HCT116 (cell line): ENCODE measurements around the gene NFASC. TPM values are rescaled to one million over a fixed set of nuclear protein-coding genes. Genes with fewer than 3 reads are reported as not detected.

ENCODE experiments used
- ATAC-seq: fragments of 200-7000 bp; cut with Tn5 transposase; 2 replicates; pipeline ENCODE4 v1.9.1; 2020; ENCODE audit warnings: mild to moderate bottlenecking, moderate library complexity
- BruUV-seq: library from RNA; stranded (reverse); fragments of 400-500 nt; replicated peaks from 2 replicates; lab custom pipeline; 2021; lab: Mats Ljungman, UMichigan
- CTCF ChIA-PET: fragments of 300-600 bp; sonication (Branson Sonifier 250); formaldehyde crosslinking; loops from one replicate; lab custom pipeline; 2021; ENCODE audit warnings: antibody characterized with exemption; lab: Charles Lee
- POLR2A ChIA-PET: fragments of 300-600, 350-600 bp; sonication (Branson Sonifier 250); formaldehyde crosslinking; loops from one replicate; lab custom pipeline; 2021; ENCODE audit warnings: antibody characterized with exemption; lab: Charles Lee
- RAD21 ChIA-PET, 2 experiments: fragments of 300-600 bp; sonication (Branson Sonifier 250); formaldehyde crosslinking; loops; one replicate each; lab custom pipeline; 2023; ENCODE audit warnings: low total read pairs in 2 of 2; ENCODE audit not compliant: uncharacterized antibody in 2 of 2, unreplicated experiment in 2 of 2, low non-redundant PET in 1 of 2; lab: Charles Lee
- DNase-seq: peaks from one replicate; pipeline ENCODE4 v3.0.0-alpha.2; 2010; ENCODE audit warnings: low read depth, low spot score
- H2AFZ ChIP-seq: fragments of 200-600 bp; shearing (Covaris generic), sonication (generic); 2 replicates; pipeline ENCODE4 v1.6.1; 2017; ENCODE audit warnings: low read depth, mixed run types, mixed read lengths, antibody characterized with exemption, low read length; ENCODE audit not compliant: poor library complexity, severe bottlenecking
- H3K27ac ChIP-seq: 2 replicates; pipeline ENCODE4 v1.5.1; 2012; ENCODE audit warnings: low read depth, low read length
- H3K27me3 ChIP-seq: fragments of 200-600 bp; sonication (generic); 2 replicates; pipeline ENCODE4 v1.6.1; 2016; ENCODE audit warnings: mixed run types, low read length, mixed read lengths; ENCODE audit not compliant: insufficient read depth
- H3K36me3 ChIP-seq, 2 experiments: fragments of 200-500 bp in 1 of 2; fragments of 200-600 bp in 1 of 2; sonication (Bioruptor generic) in 1 of 2; sonication (generic) in 1 of 2; 2 replicates each; pipeline versions ENCODE4 v1.5.1 to v1.6.1; 2014 to 2016; ENCODE audit warnings: low read length in 2 of 2, inconsistent platforms in 1 of 2, mixed read lengths in 1 of 2, mixed run types in 1 of 2; ENCODE audit not compliant: insufficient read depth in 2 of 2, control insufficient read depth in 1 of 2
- H3K4me1 ChIP-seq, 2 experiments: fragments of 200-600 bp in 1 of 2; sonication (generic) in 1 of 2; 2 replicates each; pipeline versions ENCODE4 v1.5.1 to v1.6.1; 2012 to 2017; ENCODE audit warnings: low read length in 2 of 2, inconsistent platforms in 1 of 2, mild to moderate bottlenecking in 1 of 2, mixed read lengths in 1 of 2, mixed run types in 1 of 2, moderate library complexity in 1 of 2; ENCODE audit not compliant: insufficient read depth in 2 of 2, control insufficient read depth in 1 of 2
- H3K4me2 ChIP-seq: fragments of 200-600 bp; sonication (generic); 2 replicates; pipeline ENCODE4 v1.6.1; 2017; ENCODE audit warnings: mixed run types, low read length, mixed read lengths
- H3K4me3 ChIP-seq, 2 experiments: fragments of 200-600 bp in 1 of 2; sonication (generic) in 1 of 2; replicated peaks in 1 of 2; 2 replicates each; pipeline ENCODE4 v1.5.1; 2011 to 2016; ENCODE audit warnings: low read length in 2 of 2, control low read depth in 1 of 2, low read depth in 1 of 2, mild to moderate bottlenecking in 1 of 2, mixed read lengths in 1 of 2, mixed run types in 1 of 2
- H3K79me2 ChIP-seq: fragments of 200-600 bp; sonication (generic); 2 replicates; pipeline ENCODE4 v1.6.1; 2017; ENCODE audit warnings: mild to moderate bottlenecking, mixed run types, low read length, moderate library complexity, mixed read lengths; ENCODE audit not compliant: insufficient read depth
- H3K9ac ChIP-seq: fragments of 200-600 bp; sonication (generic); 2 replicates; pipeline ENCODE4 v1.6.1; 2016; ENCODE audit warnings: low read length, mixed read lengths
- H3K9me2 ChIP-seq: fragments of 200-600 bp; sonication (generic), shearing (Covaris generic); 2 replicates; pipeline ENCODE4 v1.6.1; 2017; ENCODE audit warnings: mixed run types, mild to moderate bottlenecking, moderate library complexity; ENCODE audit not compliant: insufficient read depth
- H3K9me3 ChIP-seq, 2 experiments: fragments of 200-500 bp in 1 of 2; fragments of 200-600 bp in 1 of 2; sonication (Bioruptor generic) in 1 of 2; sonication (generic) in 1 of 2; 2 replicates each; pipeline ENCODE4 v1.6.1; 2014 to 2017; ENCODE audit warnings: low read length in 2 of 2, mixed read lengths in 2 of 2, inconsistent platforms in 1 of 2, low read depth in 1 of 2, mild to moderate bottlenecking in 1 of 2, mixed run types in 1 of 2, moderate library complexity in 1 of 2; ENCODE audit not compliant: control insufficient read depth in 1 of 2, insufficient read depth in 1 of 2
- H4K20me1 ChIP-seq: fragments of 200-600 bp; sonication (generic), shearing (Covaris generic); 2 replicates; pipeline ENCODE4 v1.6.1; 2017; ENCODE audit warnings: mixed run types, mild to moderate bottlenecking, moderate library complexity; ENCODE audit not compliant: insufficient read depth
- CBX3 ChIP-seq: IDR thresholded peaks from 2 replicates; pipeline ENCODE4 v1.6.1; 2012; ENCODE audit warnings: low read depth
- ELF1 ChIP-seq: IDR thresholded peaks from 2 replicates; pipeline ENCODE4 v1.6.1; 2012; ENCODE audit warnings: low read depth, borderline replicate concordance
- EZH2phosphoT487 ChIP-seq: fragments of 200-600 bp; IDR thresholded peaks from 2 replicates; pipeline ENCODE4 v1.6.1; 2018; ENCODE audit warnings: antibody characterized with exemption, borderline replicate concordance
- FOSL1 ChIP-seq: IDR thresholded peaks from 2 replicates; pipeline ENCODE4 v1.6.1; 2012; ENCODE audit warnings: low read depth
- JUND ChIP-seq: IDR thresholded peaks from 2 replicates; pipeline ENCODE4 v1.6.1; 2012
- SRF ChIP-seq: IDR thresholded peaks from 2 replicates; pipeline ENCODE4 v1.6.1; 2012; ENCODE audit warnings: low read depth
- TCF7L2 ChIP-seq: IDR thresholded peaks from 2 replicates; pipeline ENCODE4 v1.7.0; 2011; ENCODE audit warnings: borderline replicate concordance, inconsistent platforms; ENCODE audit not compliant: insufficient read depth, insufficient read length; ENCODE audit errors: extremely low read depth
- ZFX ChIP-seq: fragments of 450-650 bp; IDR thresholded peaks from 2 replicates; pipeline ENCODE4 v1.6.1; 2017
- intact Hi-C: fragments of 100-400 bp; cut with micrococcal nuclease; formaldehyde crosslinking; loops from 2 replicates; pipeline ENCODE4 v1.10.0; 2022
- total RNA-seq: library from RNA; stranded (reverse); gene quantifications from one replicate; pipeline ENCODE4 v1.2.1, GENCODE V29; 2021; ENCODE audit not compliant: unreplicated experiment
- TF ChIP-seq, protein P1 (sequence below): IDR thresholded peaks from 2 replicates; pipeline ENCODE4 v1.6.1; 2012
- TF ChIP-seq, protein P2 (sequence below): IDR thresholded peaks from 2 replicates; pipeline ENCODE4 v1.6.1; 2012
- TF ChIP-seq, protein P3 (sequence below): IDR thresholded peaks from 2 replicates; pipeline ENCODE4 v1.6.1; 2011; ENCODE audit warnings: mild to moderate bottlenecking, low read length, moderate library complexity; ENCODE audit not compliant: insufficient replicate concordance; ENCODE audit errors: extremely low read depth
- TF ChIP-seq, protein P4 (sequence below): IDR thresholded peaks from 2 replicates; pipeline ENCODE4 v1.6.1; 2012; ENCODE audit warnings: low read depth

NFASC gene
- total RNA-seq, 1 experiment from 2014 or later, result 0.57 TPM

DNA sequence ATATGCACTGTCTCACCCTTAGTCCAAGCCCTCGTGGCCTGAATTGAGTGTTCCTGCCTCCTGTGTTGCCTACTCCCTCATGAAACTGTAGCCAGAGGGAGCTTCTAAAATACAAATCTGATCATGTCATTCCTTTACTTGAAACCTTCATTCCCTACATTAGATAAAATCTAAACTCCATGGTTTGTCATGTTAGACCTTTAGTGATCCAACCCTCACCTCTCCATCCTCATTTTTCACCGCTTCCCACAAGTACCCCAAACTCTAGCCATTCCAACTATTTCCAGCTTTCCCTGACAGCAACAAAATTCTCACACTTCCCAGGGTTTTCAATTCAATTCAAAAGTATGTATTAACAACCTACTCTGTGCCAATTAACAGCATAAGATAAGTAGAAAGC, 154.0 kb downstream of the NFASC start:
- CTCF ChIA-PET, result no interaction called here
- no peak for ATAC-seq
- H3K27me3 ChIP-seq, result no peaks in the 10 kb centered on the region; the same call in 1 of the 2 replicates

More for the DNA sequence above, 154.0 kb downstream of the NFASC start:
- no peaks in the 10 kb centered on the region for H3K9me3 ChIP-seq
- TF ChIP-seq, protein P1, sequence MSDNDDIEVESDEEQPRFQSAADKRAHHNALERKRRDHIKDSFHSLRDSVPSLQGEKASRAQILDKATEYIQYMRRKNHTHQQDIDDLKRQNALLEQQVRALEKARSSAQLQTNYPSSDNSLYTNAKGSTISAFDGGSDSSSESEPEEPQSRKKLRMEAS, result no peak
- TF ChIP-seq, protein P2, sequence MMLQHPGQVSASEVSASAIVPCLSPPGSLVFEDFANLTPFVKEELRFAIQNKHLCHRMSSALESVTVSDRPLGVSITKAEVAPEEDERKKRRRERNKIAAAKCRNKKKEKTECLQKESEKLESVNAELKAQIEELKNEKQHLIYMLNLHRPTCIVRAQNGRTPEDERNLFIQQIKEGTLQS, result no peak
- TF ChIP-seq JUND (no peak), FOSL1 (no peak), EZH2phosphoT487 (no peak), ELF1 (no peak), CBX3 (no peak), TCF7L2 (no peak), ZFX (no peak), SRF (no peak)
- TF ChIP-seq, protein P3, sequence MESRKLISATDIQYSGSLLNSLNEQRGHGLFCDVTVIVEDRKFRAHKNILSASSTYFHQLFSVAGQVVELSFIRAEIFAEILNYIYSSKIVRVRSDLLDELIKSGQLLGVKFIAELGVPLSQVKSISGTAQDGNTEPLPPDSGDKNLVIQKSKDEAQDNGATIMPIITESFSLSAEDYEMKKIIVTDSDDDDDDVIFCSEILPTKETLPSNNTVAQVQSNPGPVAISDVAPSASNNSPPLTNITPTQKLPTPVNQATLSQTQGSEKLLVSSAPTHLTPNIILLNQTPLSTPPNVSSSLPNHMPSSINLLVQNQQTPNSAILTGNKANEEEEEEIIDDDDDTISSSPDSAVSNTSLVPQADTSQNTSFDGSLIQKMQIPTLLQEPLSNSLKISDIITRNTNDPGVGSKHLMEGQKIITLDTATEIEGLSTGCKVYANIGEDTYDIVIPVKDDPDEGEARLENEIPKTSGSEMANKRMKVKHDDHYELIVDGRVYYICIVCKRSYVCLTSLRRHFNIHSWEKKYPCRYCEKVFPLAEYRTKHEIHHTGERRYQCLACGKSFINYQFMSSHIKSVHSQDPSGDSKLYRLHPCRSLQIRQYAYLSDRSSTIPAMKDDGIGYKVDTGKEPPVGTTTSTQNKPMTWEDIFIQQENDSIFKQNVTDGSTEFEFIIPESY, result no peak
- TF ChIP-seq, protein P4, sequence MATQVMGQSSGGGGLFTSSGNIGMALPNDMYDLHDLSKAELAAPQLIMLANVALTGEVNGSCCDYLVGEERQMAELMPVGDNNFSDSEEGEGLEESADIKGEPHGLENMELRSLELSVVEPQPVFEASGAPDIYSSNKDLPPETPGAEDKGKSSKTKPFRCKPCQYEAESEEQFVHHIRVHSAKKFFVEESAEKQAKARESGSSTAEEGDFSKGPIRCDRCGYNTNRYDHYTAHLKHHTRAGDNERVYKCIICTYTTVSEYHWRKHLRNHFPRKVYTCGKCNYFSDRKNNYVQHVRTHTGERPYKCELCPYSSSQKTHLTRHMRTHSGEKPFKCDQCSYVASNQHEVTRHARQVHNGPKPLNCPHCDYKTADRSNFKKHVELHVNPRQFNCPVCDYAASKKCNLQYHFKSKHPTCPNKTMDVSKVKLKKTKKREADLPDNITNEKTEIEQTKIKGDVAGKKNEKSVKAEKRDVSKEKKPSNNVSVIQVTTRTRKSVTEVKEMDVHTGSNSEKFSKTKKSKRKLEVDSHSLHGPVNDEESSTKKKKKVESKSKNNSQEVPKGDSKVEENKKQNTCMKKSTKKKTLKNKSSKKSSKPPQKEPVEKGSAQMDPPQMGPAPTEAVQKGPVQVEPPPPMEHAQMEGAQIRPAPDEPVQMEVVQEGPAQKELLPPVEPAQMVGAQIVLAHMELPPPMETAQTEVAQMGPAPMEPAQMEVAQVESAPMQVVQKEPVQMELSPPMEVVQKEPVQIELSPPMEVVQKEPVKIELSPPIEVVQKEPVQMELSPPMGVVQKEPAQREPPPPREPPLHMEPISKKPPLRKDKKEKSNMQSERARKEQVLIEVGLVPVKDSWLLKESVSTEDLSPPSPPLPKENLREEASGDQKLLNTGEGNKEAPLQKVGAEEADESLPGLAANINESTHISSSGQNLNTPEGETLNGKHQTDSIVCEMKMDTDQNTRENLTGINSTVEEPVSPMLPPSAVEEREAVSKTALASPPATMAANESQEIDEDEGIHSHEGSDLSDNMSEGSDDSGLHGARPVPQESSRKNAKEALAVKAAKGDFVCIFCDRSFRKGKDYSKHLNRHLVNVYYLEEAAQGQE, result no peak
- no peaks in the 10 kb centered on the region for H4K20me1 ChIP-seq
- no peak overlapping the region for H3K9ac ChIP-seq
- no peak overlapping the region for H3K27ac ChIP-seq
- RAD21 ChIA-PET, result no interaction called here
- no peaks in the 10 kb centered on the region for H3K36me3 ChIP-seq
- H3K4me3 ChIP-seq, result no peak overlapping the region
- intact Hi-C loops, result no loop called here
- DNase-seq, result no peak
- no peak overlapping the region for H2AFZ ChIP-seq
- BruUV-seq, result no TSS peak
- no peaks in the 10 kb centered on the region for H3K4me1 ChIP-seq
- POLR2A ChIA-PET, result no interaction called here
- no peaks in the 10 kb centered on the region for H3K9me2 ChIP-seq
- H3K79me2 ChIP-seq, result no peaks in the 10 kb centered on the region
- no peak overlapping the region for H3K4me2 ChIP-seq
